ENCODE data around the gene LIMS1.
"Not testable (repeated sequence)": the region's sequence is repeated elsewhere in the genome, so short reads cannot be mapped to it uniquely, and the experiment has no call there.

DNA sequence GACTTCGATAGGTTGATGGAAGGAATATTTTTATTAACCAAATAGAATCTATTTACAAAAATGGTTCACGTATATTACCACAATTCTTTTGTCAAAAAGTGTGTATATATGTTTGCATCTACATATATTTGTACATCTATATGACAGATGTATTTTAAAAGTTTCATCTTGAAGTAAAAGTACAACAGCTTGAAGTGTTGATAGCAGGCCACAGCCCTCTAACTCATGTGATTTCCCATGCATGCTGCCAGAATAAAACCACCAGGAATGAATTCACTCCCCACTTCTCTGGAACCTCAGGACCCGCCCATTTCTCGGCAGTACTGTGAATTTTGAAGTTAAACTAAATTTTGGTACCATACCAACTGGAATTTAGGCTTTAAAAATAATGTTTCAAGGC is 26.6 kb upstream of the LIMS1 start:
- TF ChIP-seq CTCF, POLR2A (IDR thresholded peaks at IDR 0.05): not testable (repeated sequence)

Measured in lower leg skin (tissue), 3 donors.